HG03575 (cell line): Measurements from ENCODE around the gene FOCAD.
A peak's percentile ranks its signal among the peaks of the same experiment; 100 is the strongest.

Experiments
- ATAC-seq: cut with Tn5 transposase; IDR thresholded peaks from one replicate; pipeline ENCODE4 v1.9.1; 2021; ENCODE audit not compliant: unreplicated experiment, insufficient number of reproducible peaks, low FRiP score; ENCODE audit errors: extremely low read depth

The FOCAD gene

DNA sequence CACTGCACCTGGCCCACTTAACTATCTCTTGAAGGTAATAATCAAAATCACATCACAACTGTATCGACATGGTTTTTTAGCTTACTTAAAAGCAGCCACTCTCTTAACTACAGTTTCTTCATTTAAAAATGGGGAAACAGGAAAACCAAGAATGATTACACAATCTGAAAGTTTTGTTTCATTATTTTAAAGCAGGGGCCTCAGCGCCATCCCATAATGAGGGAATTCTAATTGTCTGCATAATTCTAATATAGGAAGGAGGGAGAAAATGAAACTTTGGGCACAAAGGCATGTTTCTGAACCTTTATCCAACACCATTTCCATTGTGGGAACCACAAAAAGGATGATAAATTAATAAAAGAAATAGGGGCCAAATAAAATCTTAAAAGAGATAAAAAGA lies 339.8 kb downstream of the FOCAD start:
- ATAC-seq = no peak

DNA sequence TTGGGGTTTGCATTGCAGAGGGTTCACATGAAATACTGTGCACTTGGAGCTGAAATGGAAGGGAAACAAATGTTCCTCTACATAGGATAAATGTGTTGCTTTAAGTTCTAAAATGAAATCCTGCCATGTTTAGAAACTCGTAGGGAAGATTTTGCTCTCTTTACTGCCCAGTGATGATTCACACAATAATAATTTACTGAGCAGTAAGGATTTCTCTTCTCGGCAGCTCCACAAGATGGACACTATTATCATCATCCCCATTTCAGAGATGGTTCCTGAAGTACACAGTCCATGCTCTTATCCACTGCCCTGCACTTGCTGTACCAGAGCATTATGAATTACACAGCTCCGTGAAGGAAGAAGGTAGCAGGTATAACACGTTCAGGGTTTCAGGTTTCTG lies 343.2 kb downstream of the FOCAD start:
- ATAC-seq = no peak

GRCh38 chr9:21028466-21028865 lies 344.4 kb downstream of the FOCAD start:
- no peak for ATAC-seq

DNA sequence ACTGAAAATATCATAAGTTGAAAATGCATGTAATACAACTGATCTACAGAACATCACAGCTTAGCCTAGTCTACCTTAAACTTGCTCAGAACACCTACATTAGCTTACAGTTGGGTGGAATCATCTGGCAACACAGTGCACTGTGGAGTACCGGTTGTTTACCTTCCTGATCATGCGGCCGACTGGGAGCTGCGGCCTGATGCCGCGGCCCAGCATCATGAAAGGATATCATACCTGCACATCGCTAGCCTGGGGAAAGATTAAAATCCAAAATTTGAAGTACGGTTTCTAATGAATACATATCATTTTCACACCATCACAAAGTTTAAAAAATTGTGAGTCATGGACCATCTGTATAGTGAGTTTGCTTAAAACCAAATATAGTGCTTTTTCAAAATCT lies 345.6 kb downstream of the FOCAD start:
- no peak for ATAC-seq

- peak; percentile 84 for ATAC-seq
Observed at GRCh38 chr9:21030389-21031035, 346.5 kb downstream of the FOCAD start.

GRCh38 chr9:21031091-21031807 lies 347.2 kb downstream of the FOCAD start, which contains the start of gene HACD4:
TSS of gene HACD4 (minus strand) at chr9:21031640. CDS start at chr9:21031590, 50 bp downstream.
- no peak for ATAC-seq

- no peak for ATAC-seq
Observed at GRCh38 chr9:21031808-21032183, 347.7 kb downstream of the FOCAD start.

GRCh38 chr9:21037278-21037677 lies 353.2 kb downstream of the FOCAD start:
- ATAC-seq = no peak

DNA sequence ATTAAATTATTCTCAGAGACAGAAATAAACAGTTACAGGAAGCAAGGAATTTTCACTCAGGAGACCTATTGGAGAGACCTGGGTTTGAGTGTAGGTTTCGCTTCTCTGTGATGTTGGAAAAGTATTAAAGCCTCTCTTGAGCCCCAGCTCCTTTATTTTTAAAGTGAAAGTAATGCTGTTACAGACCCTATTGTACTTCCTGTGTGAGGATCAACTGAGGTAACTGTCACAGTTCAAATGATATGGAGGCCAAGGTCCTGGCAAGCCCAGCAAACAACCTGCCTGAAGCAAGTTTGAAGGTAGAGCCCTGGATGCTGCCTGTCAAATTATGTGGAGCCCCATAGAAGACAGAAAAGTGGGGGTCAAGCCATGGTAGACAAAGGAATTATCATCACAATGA lies 355.2 kb downstream of the FOCAD start:
- ATAC-seq = no peak

DNA sequence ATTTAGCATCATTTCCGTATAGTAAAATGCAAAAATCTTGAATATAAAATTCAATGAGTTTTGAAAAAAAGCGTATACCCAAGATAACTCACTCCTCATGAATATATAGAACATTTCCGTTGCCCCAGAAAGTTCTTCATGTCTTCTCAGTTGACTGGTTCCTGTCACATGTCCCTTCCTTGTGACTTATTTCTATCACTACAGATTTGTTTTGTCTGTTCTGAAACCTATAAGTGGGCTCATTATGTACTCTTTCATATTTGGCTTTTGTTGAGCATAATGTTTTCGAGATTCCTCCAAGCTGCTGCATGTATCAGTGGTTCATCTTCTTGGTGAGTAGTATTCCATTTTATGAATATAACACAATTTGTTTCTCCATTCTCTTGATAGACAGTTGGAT lies 358.4 kb downstream of the FOCAD start:
- ATAC-seq = no peak

GRCh38 chr9:21043841-21044240 lies 359.8 kb downstream of the FOCAD start:
- no peak for ATAC-seq
